Neuronal stem cell (in vitro differentiated cells): ENCODE data around the gene DLG2.

Experiments used
- DNase-seq: peaks from one replicate; pipeline ENCODE4 v3.0.0-alpha.2; 2013; ENCODE audit warnings: low spot score
- H2AFZ ChIP-seq: one replicate; pipeline ENCODE4 v1.6.1; 2013; ENCODE audit warnings: mild to moderate bottlenecking, low read length, inconsistent platforms
- H2AK5ac ChIP-seq: 2 replicates; pipeline ENCODE4 v1.6.1; 2013; ENCODE audit warnings: low read depth, mild to moderate bottlenecking, inconsistent platforms, low read length, moderate library complexity, mixed read lengths
- H2BK120ac ChIP-seq: 2 replicates; pipeline ENCODE4 v1.6.1; 2013; ENCODE audit warnings: low read depth, mild to moderate bottlenecking, inconsistent platforms, low read length, moderate library complexity, mixed read lengths
- H2BK12ac ChIP-seq: one replicate; pipeline ENCODE4 v1.6.1; 2013; ENCODE audit warnings: low read length, inconsistent platforms
- H2BK15ac ChIP-seq: 2 replicates; pipeline ENCODE4 v1.6.1; 2013; ENCODE audit warnings: mild to moderate bottlenecking, low read length, inconsistent platforms, mixed read lengths
- H2BK5ac ChIP-seq: one replicate; pipeline ENCODE4 v1.6.1; 2013; ENCODE audit warnings: inconsistent platforms, mild to moderate bottlenecking, low read length, moderate library complexity
- H3K14ac ChIP-seq: one replicate; pipeline ENCODE4 v1.6.1; 2013; ENCODE audit warnings: low read length, inconsistent platforms
- H3K18ac ChIP-seq: 2 replicates; pipeline ENCODE4 v1.6.1; 2013; ENCODE audit warnings: low read length, inconsistent platforms
- H3K23ac ChIP-seq: 2 replicates; pipeline ENCODE4 v1.6.1; 2013; ENCODE audit warnings: low read depth, mild to moderate bottlenecking, mixed read lengths, low read length, inconsistent platforms; ENCODE audit not compliant: poor library complexity
- H3K27ac ChIP-seq: replicated peaks from 3 replicates; pipeline ENCODE4 v1.5.1; 2013; ENCODE audit warnings: low read length, inconsistent platforms
- H3K27me3 ChIP-seq, 3 experiments: 2 replicates each; pipeline ENCODE4 v1.6.1; 2013; ENCODE audit warnings: low read length in 3 of 3, mild to moderate bottlenecking in 2 of 3, inconsistent platforms in 1 of 3, low read depth in 1 of 3, mixed read lengths in 1 of 3, moderate library complexity in 1 of 3; ENCODE audit not compliant: control insufficient read depth in 3 of 3, insufficient read depth in 3 of 3
- H3K36me3 ChIP-seq, 2 donors: replicated peaks in 1 of 2; 2 replicates each; pipeline ENCODE4 v1.6.1; 2013; ENCODE audit warnings: low read length in 2 of 2; ENCODE audit not compliant: control insufficient read depth in 2 of 2, insufficient read depth in 2 of 2
- H3K4ac ChIP-seq: 2 replicates; pipeline ENCODE4 v1.6.1; 2013; ENCODE audit warnings: inconsistent platforms, mild to moderate bottlenecking, low read length, moderate library complexity
- H3K4me1 ChIP-seq, 2 donors: 1 replicate in 1 of 2; 2 replicates in 1 of 2; pipeline ENCODE4 v1.6.1; 2013; ENCODE audit warnings: low read length in 2 of 2, low read depth in 1 of 2; ENCODE audit not compliant: control insufficient read depth in 2 of 2, insufficient read depth in 1 of 2
- H3K4me2 ChIP-seq: one replicate; pipeline ENCODE4 v1.6.1; 2013; ENCODE audit warnings: mild to moderate bottlenecking, low read length, inconsistent platforms; ENCODE audit not compliant: insufficient read depth, poor library complexity, severe bottlenecking
- H3K4me3 ChIP-seq, 2 donors: 2 replicates each; pipeline ENCODE4 v1.5.1; 2013; ENCODE audit warnings: low read length in 2 of 2, mild to moderate bottlenecking in 2 of 2, inconsistent platforms in 1 of 2, moderate library complexity in 1 of 2
- H3K79me1 ChIP-seq: one replicate; pipeline ENCODE4 v1.6.1; 2013; ENCODE audit warnings: low read depth, mild to moderate bottlenecking, inconsistent platforms, low read length, moderate library complexity
- H3K9ac ChIP-seq: one replicate; pipeline ENCODE4 v1.6.1; 2013; ENCODE audit warnings: mild to moderate bottlenecking, low read depth, low read length, inconsistent platforms; ENCODE audit not compliant: poor library complexity
- H3K9me3 ChIP-seq, 2 donors: replicated peaks in 1 of 2; 2 replicates each; pipeline versions ENCODE3 to v1.6.1; 2013; ENCODE audit warnings: low read length in 2 of 2, mild to moderate bottlenecking in 2 of 2, inconsistent platforms in 1 of 2, low read depth in 1 of 2, mixed read lengths in 1 of 2, moderate library complexity in 1 of 2; ENCODE audit not compliant: control insufficient read depth in 2 of 2, insufficient read depth in 1 of 2
- H4K8ac ChIP-seq: one replicate; pipeline ENCODE4 v1.6.1; 2013; ENCODE audit warnings: low read depth, mild to moderate bottlenecking, inconsistent platforms, low read length, moderate library complexity
- H4K91ac ChIP-seq: one replicate; pipeline ENCODE4 v1.6.1; 2013; ENCODE audit warnings: low read length, low read depth, mild to moderate bottlenecking, inconsistent platforms; ENCODE audit not compliant: poor library complexity
- WGBS, 2 donors: extraction: QIAGEN DNeasy Blood & Tissue Kit; methylation state at CpG; one replicate each; pipeline ENCODE4 v1.1.7; 2013; ENCODE audit warnings: missing lambda C conversion rate in 2 of 2, mixed read lengths in 1 of 2; ENCODE audit not compliant: insufficient read length in 2 of 2, insufficient replicate concordance in 1 of 2; ENCODE audit errors: extremely low coverage in 2 of 2; 5-methylcytosine and 5-hydroxymethylcytosine counted together

Gene DLG2

GRCh38 chr11:85052636-85053035 is 574.5 kb downstream of the DLG2 start:
- DNase-seq = no peak
- Histone ChIP-seq H4K8ac (no peak overlapping the region), H4K91ac (no peak overlapping the region), H3K23ac (no peak overlapping the region), H2AK5ac (no peak overlapping the region), H3K27me3 (no peaks in the 10 kb centered on the region), H3K4me3 (no peak overlapping the region), H2AFZ (no peak overlapping the region), H3K27ac (no peak overlapping the region), H3K4me2 (no peak overlapping the region), H2BK15ac (no peak overlapping the region), H3K18ac (no peak overlapping the region), H3K4me1 (peaks cover 0 to 1% of the 10 kb centered on the region in 2 donors), H3K4ac (no peak overlapping the region), H3K79me1 (no peaks in the 10 kb centered on the region), H2BK5ac (no peak overlapping the region), H3K36me3 (no peaks in the 10 kb centered on the region), H2BK12ac (no peak overlapping the region), H3K14ac (no peak overlapping the region), H3K9me3 (no peaks in the 10 kb centered on the region), H3K9ac (no peak overlapping the region), H2BK120ac (no peak overlapping the region)
- 100% methylated on average over 2 of the region's 3 CpGs; no CpG with 5 or more reads in 1 of the 2 donors for WGBS, 2 donors

GRCh38 chr11:85048801-85049200 is 578.3 kb downstream of the DLG2 start:
- no peaks in the 10 kb centered on the region for H3K9me3 ChIP-seq
- no peak overlapping the region for H3K4me3 ChIP-seq
- H3K18ac ChIP-seq = no peak overlapping the region
- no peak overlapping the region for H3K23ac ChIP-seq
- H3K36me3 ChIP-seq = no peaks in the 10 kb centered on the region
- H3K79me1 ChIP-seq = no peaks in the 10 kb centered on the region
- peaks cover 0 to 1% of the 10 kb centered on the region in 2 donors for H3K4me1 ChIP-seq
- H2AFZ ChIP-seq = no peak overlapping the region
- H3K4ac ChIP-seq = no peak overlapping the region
- DNase-seq = no peak
- H3K27me3 ChIP-seq = no peaks in the 10 kb centered on the region
- H2BK120ac ChIP-seq = no peak overlapping the region
- no peak overlapping the region for H2BK5ac ChIP-seq
- H3K27ac ChIP-seq = no peak overlapping the region
- H3K14ac ChIP-seq = no peak overlapping the region
- no peak overlapping the region for H4K8ac ChIP-seq
- H4K91ac ChIP-seq = no peak overlapping the region
- H2BK15ac ChIP-seq = no peak overlapping the region
- no peak overlapping the region for H2BK12ac ChIP-seq
- WGBS, 2 donors = no CpG with 5 or more reads among the region's 3 CpGs
- no peak overlapping the region for H3K4me2 ChIP-seq
- H2AK5ac ChIP-seq = no peak overlapping the region
- H3K9ac ChIP-seq = no peak overlapping the region

GRCh38 chr11:85045716-85046115 is 581.4 kb downstream of the DLG2 start:
- whole genome bisulfite sequencing, 2 donors = no CpG with 5 or more reads among the region's 3 CpGs
- peaks cover 0 to 2% of the 10 kb centered on the region in 2 donors for H3K4me1 ChIP-seq
- no peaks in the 10 kb centered on the region for H3K36me3 ChIP-seq
- H2BK120ac ChIP-seq = no peak overlapping the region
- no peak overlapping the region for H4K8ac ChIP-seq
- H3K9ac ChIP-seq = no peak overlapping the region
- no peaks in the 10 kb centered on the region for H3K79me1 ChIP-seq
- H3K4me3 ChIP-seq = no peak overlapping the region
- H2BK15ac ChIP-seq = no peak overlapping the region
- H2AFZ ChIP-seq = no peak overlapping the region
- no peak overlapping the region for H4K91ac ChIP-seq
- no peak overlapping the region for H3K27ac ChIP-seq
- no peak overlapping the region for H3K4me2 ChIP-seq
- no peak overlapping the region for H3K4ac ChIP-seq
- no peak for DNase-seq
- no peak overlapping the region for H2AK5ac ChIP-seq
- H3K9me3 ChIP-seq = no peaks in the 10 kb centered on the region
- no peak overlapping the region for H3K23ac ChIP-seq
- H3K18ac ChIP-seq = no peak overlapping the region
- H2BK12ac ChIP-seq = no peak overlapping the region
- no peak overlapping the region for H2BK5ac ChIP-seq
- H3K27me3 ChIP-seq = no peaks in the 10 kb centered on the region
- H3K14ac ChIP-seq = no peak overlapping the region

GRCh38 chr11:85044911-85045310 is 582.2 kb downstream of the DLG2 start:
- Histone ChIP-seq H4K8ac (no peak overlapping the region), H3K79me1 (no peaks in the 10 kb centered on the region), H2BK15ac (no peak overlapping the region), H3K9me3 (no peaks in the 10 kb centered on the region), H4K91ac (no peak overlapping the region), H2BK5ac (no peak overlapping the region), H3K23ac (no peak overlapping the region), H2AFZ (no peak overlapping the region), H3K27ac (no peak overlapping the region), H3K4me1 (peaks cover 0 to 2% of the 10 kb centered on the region in 2 donors), H3K4me2 (no peak overlapping the region), H3K14ac (no peak overlapping the region), H2BK12ac (no peak overlapping the region), H3K4me3 (no peak overlapping the region), H3K36me3 (no peaks in the 10 kb centered on the region), H2AK5ac (no peak overlapping the region), H3K18ac (no peak overlapping the region), H2BK120ac (no peak overlapping the region), H3K4ac (no peak overlapping the region), H3K27me3 (no peaks in the 10 kb centered on the region), H3K9ac (no peak overlapping the region)
- no CpG with 5 or more reads among the region's 3 CpGs for WGBS, 2 donors
- DNase-seq = no peak
